Testis (tissue), 3 donors: Measurements from ENCODE around the gene AOX1. TPM values are rescaled to one million over a fixed set of nuclear protein-coding genes. Genes with fewer than 3 reads are reported as not detected.

Experiments used
- DNase-seq: peaks from one replicate; pipeline ENCODE4 v3.0.0-alpha.2; 2019
- H3K27ac ChIP-seq, 2 donors: fragments of 200-600 bp; sonication (generic); one replicate each; pipeline ENCODE4 v1.5.1; 2019
- H3K27me3 ChIP-seq: fragments of 200-600 bp; sonication (generic); one replicate; pipeline ENCODE4 v1.5.1; 2019
- H3K36me3 ChIP-seq: fragments of 200-600 bp; sonication (generic); one replicate; pipeline ENCODE4 v1.5.1; 2017; ENCODE audit warnings: low read depth; ENCODE audit errors: missing control alignments
- H3K4me1 ChIP-seq: fragments of 200-600 bp; sonication (generic); one replicate; pipeline ENCODE4 v1.5.1; 2019
- H3K4me3 ChIP-seq, 2 donors: fragments of 200-600 bp; sonication (generic); one replicate each; pipeline ENCODE4 v1.5.1; 2017 to 2019
- H3K9me3 ChIP-seq: fragments of 200-600 bp; sonication (generic); one replicate; pipeline ENCODE4 v1.5.1; 2017
- POLR2A ChIP-seq: fragments of 450-650 bp; IDR thresholded peaks from one replicate; pipeline ENCODE4 v1.6.1; 2017; ENCODE audit warnings: antibody characterized with exemption, mild to moderate bottlenecking, moderate library complexity
- WGBS, 2 donors: methylation state at CpG; one replicate each; pipeline ENCODE4 v1.1.5; 2018; 5-methylcytosine and 5-hydroxymethylcytosine counted together
- intact Hi-C: fragments of 100-400 bp; cut with DNase I; formaldehyde crosslinking; loops from one replicate; pipeline ENCODE4 v1.15.1; 2023; ENCODE audit warnings: low total_unique reads
- polyA plus RNA-seq: library from polyadenylated mRNA; stranded (reverse); fragments of 350-450 nt; fragmentation: Illumina TruSeq; extraction: RNeasy Lipid Tissue Mini Kit (QIAGEN cat#74804); gene quantifications from one replicate; pipeline ENCODE4 v1.2.3, GENCODE V29; 2014; ENCODE audit warnings: low read depth, low replicate concordance; ENCODE audit not compliant: insufficient read depth
- total RNA-seq, 2 donors: library from RNA; depleted of rRNA; stranded (reverse); fragments of >200 nt; gene quantifications; one replicate each; pipeline ENCODE4 v1.2.3, GENCODE V29; 2016
- TF ChIP-seq, protein P1 (sequence below), 3 experiments: fragments of 450-650 bp in 2 of 3; fragments of 200-600 bp in 1 of 3; sonication (generic) in 1 of 3; IDR thresholded peaks; one replicate each; pipeline ENCODE4 v1.5.1; 2016 to 2019; ENCODE audit warnings: antibody characterized with exemption in 3 of 3, mild to moderate bottlenecking in 2 of 3, moderate library complexity in 1 of 3

Gene AOX1
- total and polyA plus RNA-seq, 3 donors from 2014 or later, result 28.7 to 34.1 (median 29.4) TPM

GRCh38 chr2:200590090-200590489 is 4.3 kb downstream of the AOX1 start:
- peak; percentile 56 for DNase-seq
- TF ChIP-seq, protein P1, sequence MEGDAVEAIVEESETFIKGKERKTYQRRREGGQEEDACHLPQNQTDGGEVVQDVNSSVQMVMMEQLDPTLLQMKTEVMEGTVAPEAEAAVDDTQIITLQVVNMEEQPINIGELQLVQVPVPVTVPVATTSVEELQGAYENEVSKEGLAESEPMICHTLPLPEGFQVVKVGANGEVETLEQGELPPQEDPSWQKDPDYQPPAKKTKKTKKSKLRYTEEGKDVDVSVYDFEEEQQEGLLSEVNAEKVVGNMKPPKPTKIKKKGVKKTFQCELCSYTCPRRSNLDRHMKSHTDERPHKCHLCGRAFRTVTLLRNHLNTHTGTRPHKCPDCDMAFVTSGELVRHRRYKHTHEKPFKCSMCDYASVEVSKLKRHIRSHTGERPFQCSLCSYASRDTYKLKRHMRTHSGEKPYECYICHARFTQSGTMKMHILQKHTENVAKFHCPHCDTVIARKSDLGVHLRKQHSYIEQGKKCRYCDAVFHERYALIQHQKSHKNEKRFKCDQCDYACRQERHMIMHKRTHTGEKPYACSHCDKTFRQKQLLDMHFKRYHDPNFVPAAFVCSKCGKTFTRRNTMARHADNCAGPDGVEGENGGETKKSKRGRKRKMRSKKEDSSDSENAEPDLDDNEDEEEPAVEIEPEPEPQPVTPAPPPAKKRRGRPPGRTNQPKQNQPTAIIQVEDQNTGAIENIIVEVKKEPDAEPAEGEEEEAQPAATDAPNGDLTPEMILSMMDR (IDR thresholded peaks at IDR 0.05), result no peak
- no peak for TF ChIP-seq POLR2A
- intact Hi-C loops, result no loop called here
- Histone ChIP-seq H3K9me3 (no peaks in the 10 kb centered on the region), H3K4me1 (peaks cover 18% of the 10 kb centered on the region), H3K36me3 (no peaks in the 10 kb centered on the region), H3K27me3 (no peaks in the 10 kb centered on the region), H3K4me3 (no peak overlapping the region), H3K27ac (peak overlapping the region in 1 of 2 donors; percentile 87)

DNA sequence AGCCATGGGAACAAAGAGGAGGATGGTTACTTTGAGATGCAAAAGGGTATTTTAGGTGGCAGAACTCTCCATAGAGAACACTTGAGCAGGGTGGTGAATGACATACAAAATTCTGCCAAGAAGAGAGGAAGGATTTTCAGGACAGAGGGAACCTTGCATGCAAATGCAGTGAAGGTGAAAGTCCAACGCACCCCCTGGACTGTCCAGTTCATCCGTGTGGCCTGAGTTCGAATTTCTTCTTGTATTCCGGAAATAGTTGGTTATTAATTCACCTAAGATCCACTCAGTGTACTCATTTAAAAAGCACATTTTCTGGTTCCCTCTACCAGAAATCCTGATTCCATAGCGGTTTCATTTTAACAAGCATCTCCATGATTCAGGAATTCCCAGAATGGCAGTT is 5.5 kb downstream of the AOX1 start:
- Histone ChIP-seq H3K4me3 (no peak overlapping the region), H3K36me3 (no peaks in the 10 kb centered on the region), H3K9me3 (no peaks in the 10 kb centered on the region), H3K27me3 (no peaks in the 10 kb centered on the region), H3K4me1 (peaks cover 18% of the 10 kb centered on the region), H3K27ac (no peak overlapping the region)
- intact Hi-C loops, result no loop called here
- TF ChIP-seq, protein P1 (IDR thresholded peaks at IDR 0.05), result no peak
- no peak for TF ChIP-seq POLR2A
- 75 to 90% methylated on average over 5 of the region's 5 CpGs for WGBS, 2 donors
- DNase-seq, result no peak

GRCh38 chr2:200592406-200593075 is 6.7 kb downstream of the AOX1 start:
- WGBS, 2 donors, result 71 to 80% methylated on average over 1 of the region's 1 CpG
- H3K27ac ChIP-seq, result no peak overlapping the region
- DNase-seq, result no peak
- no peaks in the 10 kb centered on the region for H3K36me3 ChIP-seq
- peaks cover 13% of the 10 kb centered on the region for H3K4me1 ChIP-seq
- H3K9me3 ChIP-seq, result no peaks in the 10 kb centered on the region
- no peaks in the 10 kb centered on the region for H3K27me3 ChIP-seq
- intact Hi-C loops, result no loop called here
- TF ChIP-seq, protein P1 (IDR thresholded peaks at IDR 0.05), result no peak
- no peak for TF ChIP-seq POLR2A
- H3K4me3 ChIP-seq, result no peak overlapping the region

DNA sequence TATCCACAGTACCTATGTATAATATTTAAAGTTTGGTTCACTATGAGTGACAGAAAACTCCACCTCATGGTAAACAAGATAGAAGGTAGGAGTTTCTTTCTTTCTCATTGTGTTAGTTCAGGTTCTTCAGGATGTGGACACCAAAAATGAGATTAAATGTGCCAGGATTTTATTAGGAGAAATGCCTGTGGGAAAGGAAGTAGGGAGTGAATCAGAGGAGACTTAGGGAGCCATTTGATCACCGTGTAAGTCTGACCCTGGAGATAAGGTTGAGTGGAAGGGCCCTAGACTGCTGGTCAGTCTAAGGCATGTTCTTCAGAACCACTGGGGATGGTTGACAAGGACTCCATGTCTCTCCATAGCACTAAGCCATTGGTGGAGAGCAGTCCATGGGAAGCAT is 8.1 kb downstream of the AOX1 start:
- no peak for TF ChIP-seq POLR2A
- TF ChIP-seq, protein P1 (IDR thresholded peaks at IDR 0.05), result no peak
- Histone ChIP-seq H3K4me3 (no peak overlapping the region), H3K4me1 (peaks cover 8% of the 10 kb centered on the region), H3K27ac (no peak overlapping the region), H3K36me3 (no peaks in the 10 kb centered on the region), H3K27me3 (no peaks in the 10 kb centered on the region), H3K9me3 (no peaks in the 10 kb centered on the region)
- intact Hi-C loops, result no loop called here
- WGBS, 2 donors, result 55 to 65% methylated on average over 1 of the region's 1 CpG
- no peak for DNase-seq

DNA sequence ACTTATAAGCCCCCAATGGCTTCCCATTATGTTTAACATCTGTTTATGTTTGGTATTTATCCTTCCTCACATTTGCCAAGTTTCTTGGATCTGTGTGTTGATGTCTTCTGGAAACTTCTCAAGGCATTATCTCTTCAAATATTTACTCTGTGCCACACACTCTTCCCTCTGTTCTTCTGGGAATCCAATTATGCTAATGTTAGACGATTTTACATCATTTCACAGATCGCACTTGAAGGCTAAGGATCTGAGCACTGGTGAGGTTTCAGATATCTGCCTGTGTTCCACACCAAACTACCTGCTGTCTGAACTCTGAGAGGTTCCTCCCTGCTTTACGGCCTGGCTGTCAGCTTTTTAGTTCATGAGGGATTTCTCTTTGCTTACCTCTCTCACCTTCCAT is 10.1 kb downstream of the AOX1 start:
- no peak for DNase-seq
- TF ChIP-seq, protein P1 (IDR thresholded peaks at IDR 0.05), result no peak
- no peak for TF ChIP-seq POLR2A
- Histone ChIP-seq H3K9me3 (no peaks in the 10 kb centered on the region), H3K27me3 (no peaks in the 10 kb centered on the region), H3K27ac (no peak overlapping the region), H3K4me1 (no peaks in the 10 kb centered on the region), H3K36me3 (no peaks in the 10 kb centered on the region), H3K4me3 (no peak overlapping the region)
- intact Hi-C loops, result no loop called here
- WGBS, 2 donors, result 57 to 100% methylated on average over 2 to 3 of the region's 3 CpGs
